GM21576 (cell line): Measurements from ENCODE around the gene OLFML2B.
A peak's percentile ranks its signal among the peaks of the same experiment; 100 is the strongest.

Source experiments
- ATAC-seq: cut with Tn5 transposase; IDR thresholded peaks from one replicate; pipeline ENCODE4 v1.9.1; 2021; ENCODE audit warnings: mild to moderate bottlenecking, moderate library complexity; ENCODE audit not compliant: unreplicated experiment

OLFML2B gene

GRCh38 chr1:161981735-161982506 is 41.7 kb downstream of the OLFML2B start:
- no peak for ATAC-seq

GRCh38 chr1:161981126-161981525 is 42.5 kb downstream of the OLFML2B start:
- ATAC-seq: no peak

- ATAC-seq: no peak
Observed at GRCh38 chr1:161978011-161978790, 45.5 kb downstream of the OLFML2B start.

- ATAC-seq: no peak
Observed at GRCh38 chr1:161973924-161974845, 49.5 kb downstream of the OLFML2B start.

- no peak for ATAC-seq
Observed at GRCh38 chr1:161972828-161973227, 50.8 kb downstream of the OLFML2B start.

- no peak for ATAC-seq
Observed at GRCh38 chr1:161970633-161971032, 53.0 kb downstream of the OLFML2B start.

- no peak for ATAC-seq
Observed at GRCh38 chr1:161970036-161970435, 53.6 kb downstream of the OLFML2B start.

- no peak for ATAC-seq
Observed at GRCh38 chr1:161966067-161966466, 57.6 kb downstream of the OLFML2B start.

- peak; percentile 80 for ATAC-seq
Observed at GRCh38 chr1:161962091-161962887, 61.4 kb downstream of the OLFML2B start.

GRCh38 chr1:161958425-161958824 is 65.2 kb downstream of the OLFML2B start:
- ATAC-seq: no peak

- ATAC-seq: no peak
Observed at GRCh38 chr1:161956930-161957329, 66.7 kb downstream of the OLFML2B start.

GRCh38 chr1:161956097-161956496 is 67.6 kb downstream of the OLFML2B start:
- ATAC-seq: no peak

- ATAC-seq: no peak
Observed at GRCh38 chr1:161955606-161956005, 68.1 kb downstream of the OLFML2B start.

GRCh38 chr1:161954466-161954865 is 69.2 kb downstream of the OLFML2B start:
- ATAC-seq: no peak

- no peak for ATAC-seq
Observed at GRCh38 chr1:161954050-161954449, 69.6 kb downstream of the OLFML2B start.

GRCh38 chr1:161953256-161953920 is 70.3 kb downstream of the OLFML2B start:
- ATAC-seq: no peak

GRCh38 chr1:161952607-161953172 is 71.0 kb downstream of the OLFML2B start:
- no peak for ATAC-seq

- ATAC-seq: no peak
Observed at GRCh38 chr1:161951646-161952045, 72.0 kb downstream of the OLFML2B start.

GRCh38 chr1:161950377-161950776 is 73.3 kb downstream of the OLFML2B start:
- no peak for ATAC-seq
